ENCODE data around the gene SDC1.

The SDC1 gene

GRCh38 chr2:20223407-20224163, 1.3 kb downstream of the SDC1 start:
- peak overlapping the region; percentile 97 for H3K27ac ChIP-seq (ENCODE audit: poor library complexity, severe bottlenecking)
- TF ChIP-seq, protein P1, sequence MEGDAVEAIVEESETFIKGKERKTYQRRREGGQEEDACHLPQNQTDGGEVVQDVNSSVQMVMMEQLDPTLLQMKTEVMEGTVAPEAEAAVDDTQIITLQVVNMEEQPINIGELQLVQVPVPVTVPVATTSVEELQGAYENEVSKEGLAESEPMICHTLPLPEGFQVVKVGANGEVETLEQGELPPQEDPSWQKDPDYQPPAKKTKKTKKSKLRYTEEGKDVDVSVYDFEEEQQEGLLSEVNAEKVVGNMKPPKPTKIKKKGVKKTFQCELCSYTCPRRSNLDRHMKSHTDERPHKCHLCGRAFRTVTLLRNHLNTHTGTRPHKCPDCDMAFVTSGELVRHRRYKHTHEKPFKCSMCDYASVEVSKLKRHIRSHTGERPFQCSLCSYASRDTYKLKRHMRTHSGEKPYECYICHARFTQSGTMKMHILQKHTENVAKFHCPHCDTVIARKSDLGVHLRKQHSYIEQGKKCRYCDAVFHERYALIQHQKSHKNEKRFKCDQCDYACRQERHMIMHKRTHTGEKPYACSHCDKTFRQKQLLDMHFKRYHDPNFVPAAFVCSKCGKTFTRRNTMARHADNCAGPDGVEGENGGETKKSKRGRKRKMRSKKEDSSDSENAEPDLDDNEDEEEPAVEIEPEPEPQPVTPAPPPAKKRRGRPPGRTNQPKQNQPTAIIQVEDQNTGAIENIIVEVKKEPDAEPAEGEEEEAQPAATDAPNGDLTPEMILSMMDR (IDR thresholded peaks at IDR 0.05; ENCODE audit: poor library complexity, severe bottlenecking): no peak
- peak; percentile 70 for DNase-seq (ENCODE audit: low spot score)
- H3K36me3 ChIP-seq (ENCODE audit: low read depth): peaks cover 44% of the 10 kb centered on the region
- no peaks in the 10 kb centered on the region for H3K9me3 ChIP-seq (ENCODE audit: severe bottlenecking)
- no peaks in the 10 kb centered on the region for H3K27me3 ChIP-seq (ENCODE audit: insufficient read depth, poor library complexity, severe bottlenecking)
- H3K4me1 ChIP-seq (ENCODE audit: insufficient read depth, poor library complexity, severe bottlenecking): peaks cover 45% of the 10 kb centered on the region
- ATAC-seq (ENCODE audit: low read depth): peak; percentile 31
- H3K4me3 ChIP-seq (ENCODE audit: severe bottlenecking): peak overlapping the region; percentile 98

- peak overlapping the region; percentile 97 for H3K27ac ChIP-seq (ENCODE audit: poor library complexity, severe bottlenecking)
- no peaks in the 10 kb centered on the region for H3K9me3 ChIP-seq (ENCODE audit: severe bottlenecking)
- H3K27me3 ChIP-seq (ENCODE audit: insufficient read depth, poor library complexity, severe bottlenecking): no peaks in the 10 kb centered on the region
- TF ChIP-seq, protein P1 (IDR thresholded peaks at IDR 0.05; ENCODE audit: poor library complexity, severe bottlenecking): peak; percentile 4
- peaks cover 52% of the 10 kb centered on the region for H3K4me1 ChIP-seq (ENCODE audit: insufficient read depth, poor library complexity, severe bottlenecking)
- DNase-seq (ENCODE audit: low spot score) (no peak), ATAC-seq (ENCODE audit: low read depth) (no peak)
- peaks cover 51% of the 10 kb centered on the region for H3K36me3 ChIP-seq (ENCODE audit: low read depth)
- peak overlapping the region; percentile 98 for H3K4me3 ChIP-seq (ENCODE audit: severe bottlenecking)
Measured at GRCh38 chr2:20222769-20223406, 2.0 kb downstream of the SDC1 start.

- Histone ChIP-seq H3K4me1 (ENCODE audit: insufficient read depth, poor library complexity, severe bottlenecking) (peaks cover 57% of the 10 kb centered on the region), H3K4me3 (ENCODE audit: severe bottlenecking) (peak overlapping the region; percentile 98)
- no peak for DNase-seq (ENCODE audit: low spot score)
Measured at GRCh38 chr2:20222014-20222768, 2.7 kb downstream of the SDC1 start.

GRCh38 chr2:20221555-20221973, 3.4 kb downstream of the SDC1 start:
- TF ChIP-seq, protein P1 (IDR thresholded peaks at IDR 0.05; ENCODE audit: poor library complexity, severe bottlenecking): no peak
- Histone ChIP-seq H3K36me3 (ENCODE audit: low read depth) (peaks cover 62% of the 10 kb centered on the region), H3K9me3 (ENCODE audit: severe bottlenecking) (no peaks in the 10 kb centered on the region), H3K4me3 (ENCODE audit: severe bottlenecking) (peak overlapping the region; percentile 98), H3K27me3 (ENCODE audit: insufficient read depth, poor library complexity, severe bottlenecking) (no peaks in the 10 kb centered on the region), H3K27ac (ENCODE audit: poor library complexity, severe bottlenecking) (peak overlapping the region; percentile 97), H3K4me1 (ENCODE audit: insufficient read depth, poor library complexity, severe bottlenecking) (peaks cover 64% of the 10 kb centered on the region)
- no peak for DNase-seq (ENCODE audit: low spot score)
- no peak for ATAC-seq (ENCODE audit: low read depth)

More at GRCh38 chr2:20222014-20222768, 2.7 kb downstream of the SDC1 start:
- TF ChIP-seq, protein P1 (IDR thresholded peaks at IDR 0.05; ENCODE audit: poor library complexity, severe bottlenecking): no peak
- no peak for ATAC-seq (ENCODE audit: low read depth)
- Histone ChIP-seq H3K27ac (ENCODE audit: poor library complexity, severe bottlenecking) (peak overlapping the region; percentile 97), H3K27me3 (ENCODE audit: insufficient read depth, poor library complexity, severe bottlenecking) (no peaks in the 10 kb centered on the region), H3K9me3 (ENCODE audit: severe bottlenecking) (no peaks in the 10 kb centered on the region), H3K36me3 (ENCODE audit: low read depth) (peaks cover 55% of the 10 kb centered on the region)
